DOHH2 (cell line): ENCODE results near the gene FIGNL2.

ENCODE experiments used
- H3F3A ChIP-seq: fragments of 200-600 bp; sonication (generic), shearing (Covaris generic); 2 replicates; pipeline ENCODE4 v1.6.0; 2016; ENCODE audit warnings: antibody characterized with exemption, mild to moderate bottlenecking; ENCODE audit not compliant: control insufficient read depth, insufficient read depth
- H3K27ac ChIP-seq: fragments of 200-600 bp; sonication (generic); 2 replicates; pipeline ENCODE4 v1.5.1; 2014; ENCODE audit warnings: low read depth, mild to moderate bottlenecking, low read length, moderate library complexity
- H3K27me3 ChIP-seq: fragments of 200-600 bp; sonication (generic); 2 replicates; pipeline ENCODE4 v1.6.1; 2014; ENCODE audit warnings: mild to moderate bottlenecking, low read length, mixed read lengths; ENCODE audit not compliant: control insufficient read depth
- H3K36me3 ChIP-seq: fragments of 200-600 bp; sonication (generic); 2 replicates; pipeline ENCODE4 v1.6.1; 2014; ENCODE audit warnings: mild to moderate bottlenecking, low read length, moderate library complexity, mixed read lengths; ENCODE audit not compliant: control insufficient read depth
- H3K4me1 ChIP-seq: fragments of 200-600 bp; sonication (generic); 2 replicates; pipeline ENCODE4 v1.6.1; 2014; ENCODE audit warnings: mild to moderate bottlenecking, low read length, mixed read lengths; ENCODE audit not compliant: control insufficient read depth
- H3K4me2 ChIP-seq: fragments of 200-600 bp; sonication (generic); 2 replicates; pipeline ENCODE4 v1.6.0; 2014; ENCODE audit warnings: mild to moderate bottlenecking, low read length, moderate library complexity
- H3K4me3 ChIP-seq: fragments of 200-600 bp; sonication (generic); 2 replicates; pipeline ENCODE4 v1.5.1; 2014; ENCODE audit warnings: mild to moderate bottlenecking, low read length, mixed read lengths
- H3K79me2 ChIP-seq: fragments of 200-600 bp; sonication (generic); 2 replicates; pipeline ENCODE4 v1.6.1; 2014; ENCODE audit warnings: mild to moderate bottlenecking, low read length, mixed read lengths; ENCODE audit not compliant: control insufficient read depth
- H3K9me2 ChIP-seq: fragments of 200-600 bp; sonication (generic); replicated peaks from 2 replicates; pipeline ENCODE4 v1.6.1; 2014; ENCODE audit warnings: mild to moderate bottlenecking, low read length, mixed read lengths; ENCODE audit not compliant: control insufficient read depth
- H3K9me3 ChIP-seq: fragments of 200-600 bp; sonication (generic); 2 replicates; pipeline ENCODE4 v1.6.1; 2014; ENCODE audit warnings: antibody characterized with exemption, low read length, mixed read lengths; ENCODE audit not compliant: control insufficient read depth, insufficient read depth
- H4K20me1 ChIP-seq: fragments of 200-600 bp; sonication (generic); 2 replicates; pipeline ENCODE4 v1.6.0; 2014; ENCODE audit warnings: low read depth, mild to moderate bottlenecking, antibody characterized with exemption, low read length, moderate library complexity; ENCODE audit not compliant: control insufficient read depth, insufficient read depth
- CTCF ChIP-seq: fragments of 200-600 bp; sonication (generic); IDR thresholded peaks from one replicate; pipeline ENCODE4 v1.5.1; 2014; ENCODE audit warnings: antibody characterized with exemption, mild to moderate bottlenecking, low read depth, low read length; ENCODE audit not compliant: poor library complexity, severe bottlenecking
- EZH2phosphoT487 ChIP-seq: fragments of 200-600 bp; sonication (generic); IDR thresholded peaks from 2 replicates; pipeline ENCODE4 v1.6.1; 2017; ENCODE audit warnings: borderline replicate concordance, mild to moderate bottlenecking, antibody characterized with exemption, low read length, moderate library complexity, mixed read lengths

The FIGNL2 gene

GRCh38 chr12:51868821-51869495 is 20.4 kb upstream of the FIGNL2 start:
- Histone ChIP-seq H3K79me2 (no peaks in the 10 kb centered on the region), H3K27ac (no peak overlapping the region), H3K27me3 (peaks cover 8% of the 10 kb centered on the region), H3K9me3 (no peaks in the 10 kb centered on the region), H3K36me3 (no peaks in the 10 kb centered on the region), H4K20me1 (no peaks in the 10 kb centered on the region), H3K4me3 (no peak overlapping the region), H3F3A (no peaks in the 10 kb centered on the region), H3K9me2 (no peaks in the 10 kb centered on the region), H3K4me2 (no peak overlapping the region), H3K4me1 (no peaks in the 10 kb centered on the region)
- TF ChIP-seq CTCF (no peak), EZH2phosphoT487 (no peak)

DNA sequence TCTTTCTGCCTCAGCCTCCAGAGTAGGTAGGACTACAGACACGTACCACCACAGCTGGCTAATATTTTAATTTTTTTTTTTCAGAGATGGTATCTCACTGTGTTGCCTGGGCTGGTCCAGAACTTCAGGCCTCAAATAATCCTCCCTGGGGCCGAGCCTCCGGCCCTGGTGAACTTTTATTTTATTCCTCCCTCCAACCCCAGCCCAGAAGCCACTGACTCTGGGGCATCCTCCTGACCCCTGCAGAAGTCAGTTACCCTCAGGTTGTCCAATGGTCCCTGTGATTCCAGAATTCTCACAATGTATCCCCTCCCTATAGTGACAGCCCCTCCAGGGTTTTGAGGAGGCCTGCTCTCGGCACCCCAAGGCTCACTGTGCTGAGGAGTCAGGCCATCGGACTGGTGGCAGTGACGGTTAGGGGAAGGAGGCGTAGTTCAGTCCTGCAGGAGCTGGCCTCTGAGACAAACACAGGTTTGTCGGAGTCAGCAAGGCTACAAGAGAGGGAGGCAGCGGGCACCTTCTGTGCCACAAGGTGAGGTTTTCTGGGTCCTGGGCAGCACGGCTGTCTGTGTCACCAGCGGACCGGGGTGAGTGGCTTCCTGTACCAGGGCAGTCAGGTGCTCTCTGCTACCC is 19.4 kb upstream of the FIGNL2 start:
- Histone ChIP-seq H3K9me2 (no peaks in the 10 kb centered on the region), H3K79me2 (no peaks in the 10 kb centered on the region), H3F3A (no peaks in the 10 kb centered on the region), H3K27me3 (peaks cover 15% of the 10 kb centered on the region), H4K20me1 (no peaks in the 10 kb centered on the region), H3K9me3 (no peaks in the 10 kb centered on the region), H3K4me1 (no peaks in the 10 kb centered on the region), H3K36me3 (no peaks in the 10 kb centered on the region), H3K4me2 (no peak overlapping the region), H3K4me3 (no peak overlapping the region), H3K27ac (no peak overlapping the region)
- TF ChIP-seq EZH2phosphoT487 (no peak), CTCF (no peak)

DNA sequence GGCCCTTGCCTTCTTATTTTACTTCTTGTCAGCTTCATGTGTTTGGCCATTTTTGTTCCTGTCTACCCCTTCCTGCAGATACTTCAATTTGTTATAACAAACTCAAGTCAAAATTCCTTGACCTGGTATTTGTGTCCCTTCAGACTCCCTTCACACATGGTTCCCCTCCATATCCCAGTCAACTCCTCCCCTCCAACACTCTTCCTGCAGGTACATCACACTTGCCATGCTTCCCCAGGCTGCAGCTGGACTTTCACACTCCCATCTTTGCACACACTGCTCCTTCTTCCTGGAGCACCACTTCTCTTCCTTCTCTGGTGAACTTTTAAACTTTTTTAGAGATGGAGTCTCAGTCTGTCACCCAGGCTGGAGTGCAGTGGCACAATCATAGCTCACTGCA is 18.9 kb upstream of the FIGNL2 start:
- Histone ChIP-seq H3K27me3 (peaks cover 15% of the 10 kb centered on the region), H3K4me1 (no peaks in the 10 kb centered on the region), H3K79me2 (no peaks in the 10 kb centered on the region), H4K20me1 (no peaks in the 10 kb centered on the region), H3F3A (no peaks in the 10 kb centered on the region), H3K9me3 (no peaks in the 10 kb centered on the region), H3K36me3 (no peaks in the 10 kb centered on the region), H3K4me2 (no peak overlapping the region), H3K9me2 (no peaks in the 10 kb centered on the region), H3K4me3 (no peak overlapping the region), H3K27ac (no peak overlapping the region)
- TF ChIP-seq CTCF (no peak), EZH2phosphoT487 (no peak)
